GM19043 (cell line): ENCODE measurements around the gene CNFN.

Experiments used
- ATAC-seq: cut with Tn5 transposase; IDR thresholded peaks from one replicate; pipeline ENCODE4 v1.9.1; 2021; ENCODE audit warnings: low read depth; ENCODE audit not compliant: unreplicated experiment

CNFN gene, protein sequence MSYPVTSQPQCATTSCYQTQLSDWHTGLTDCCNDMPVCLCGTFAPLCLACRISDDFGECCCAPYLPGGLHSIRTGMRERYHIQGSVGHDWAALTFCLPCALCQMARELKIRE

DNA sequence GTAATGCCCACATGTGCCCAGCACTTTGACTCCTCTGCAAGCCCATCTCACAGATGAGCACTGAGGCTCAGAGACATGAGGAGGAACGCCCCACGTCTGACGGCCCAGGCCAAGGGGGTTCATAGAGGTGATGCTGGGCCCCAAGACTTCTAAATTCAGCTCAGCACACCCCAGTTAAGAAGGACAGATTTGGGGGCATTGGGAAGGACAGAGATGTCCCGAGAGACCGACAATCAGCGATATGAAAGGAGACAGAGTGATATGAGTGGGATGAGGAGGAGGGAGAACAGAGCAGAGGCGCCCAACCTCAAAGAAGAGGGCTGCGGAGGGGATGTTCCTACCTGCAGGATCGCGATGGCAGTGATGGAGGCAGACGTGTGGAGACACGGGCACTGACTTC, at the start of gene CNFN:
TSS of gene CNFN (minus strand) at position 399 of the 400 bp plus-strand sequence. CDS start 1,260 bp downstream, outside the sequence.
- ATAC-seq = no peak

DNA sequence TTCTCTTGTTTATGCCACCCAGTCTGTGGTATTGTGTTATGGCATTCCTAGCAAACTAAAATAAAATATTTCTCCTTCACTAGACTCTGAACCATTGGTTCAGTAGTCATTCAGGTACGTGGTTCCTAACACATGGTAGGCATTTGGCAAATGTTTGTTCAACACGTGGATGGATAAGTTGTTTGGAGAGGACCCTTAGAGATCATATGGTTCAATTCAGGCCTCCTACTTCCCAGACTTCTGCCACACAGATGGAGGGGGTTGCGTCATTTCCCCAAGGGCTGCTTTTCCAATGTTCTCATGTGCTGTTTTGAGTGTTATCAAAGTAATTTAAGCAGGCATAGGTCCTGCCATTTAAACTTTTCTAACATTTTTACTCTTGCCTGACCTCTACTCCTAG, 45.9 kb upstream of the CNFN start:
- ATAC-seq = no peak

DNA sequence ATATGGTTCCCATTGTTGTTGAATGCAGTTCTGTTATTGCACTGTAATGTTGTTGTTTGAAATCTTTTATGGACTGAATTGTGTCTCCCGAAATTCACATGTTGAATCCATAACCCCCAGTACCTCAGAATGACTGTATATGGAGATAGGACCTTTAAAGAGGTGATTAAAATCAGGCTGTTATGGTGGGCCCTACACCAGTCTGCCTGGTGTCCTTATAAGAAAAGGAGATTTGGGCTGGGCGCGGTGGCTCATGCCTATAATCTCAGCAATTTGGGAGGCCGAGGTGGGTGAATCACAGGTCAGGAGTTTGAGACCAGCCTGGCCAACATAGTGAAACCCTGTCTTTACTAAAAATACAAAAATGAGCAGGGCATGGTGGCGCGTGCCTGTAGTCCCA, 45.2 kb upstream of the CNFN start:
- ATAC-seq = no peak

DNA sequence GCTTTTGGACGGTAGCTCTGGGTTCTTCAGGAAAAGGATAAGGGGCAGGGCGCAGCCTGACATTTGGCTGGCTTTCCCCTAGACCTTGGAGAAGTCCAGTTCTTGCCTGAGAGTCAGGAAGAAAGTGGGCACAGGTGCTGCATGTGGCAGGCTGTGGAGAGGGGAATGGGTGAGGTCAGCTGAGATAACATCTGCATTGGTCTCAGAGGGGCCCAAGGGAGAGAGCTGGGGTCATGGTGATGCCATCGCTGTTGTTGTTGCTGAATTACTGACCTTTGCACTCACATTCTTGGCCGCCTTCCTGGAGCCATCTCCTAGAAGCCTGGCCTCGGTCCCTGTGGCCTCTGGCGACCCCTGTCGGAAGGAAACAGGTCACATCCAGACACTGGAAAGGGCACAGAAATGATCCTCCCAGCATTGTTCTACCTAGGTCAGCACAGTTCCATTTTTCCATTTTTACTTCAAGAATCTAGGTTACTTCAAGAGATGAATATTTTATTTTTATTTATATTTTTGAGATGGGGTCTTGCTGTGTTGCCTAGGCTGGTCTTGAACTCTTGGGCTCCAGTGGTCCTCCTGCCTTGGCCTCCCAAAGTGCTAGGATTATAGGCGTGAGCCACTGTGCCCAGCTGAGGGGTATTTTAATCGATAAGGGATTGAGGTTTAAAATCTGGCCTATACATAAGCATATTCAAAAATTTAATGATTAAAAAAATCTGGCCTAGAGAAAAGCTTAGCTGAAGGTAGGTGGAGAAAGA, 43.6 kb upstream of the CNFN start:
- no peak for ATAC-seq

DNA sequence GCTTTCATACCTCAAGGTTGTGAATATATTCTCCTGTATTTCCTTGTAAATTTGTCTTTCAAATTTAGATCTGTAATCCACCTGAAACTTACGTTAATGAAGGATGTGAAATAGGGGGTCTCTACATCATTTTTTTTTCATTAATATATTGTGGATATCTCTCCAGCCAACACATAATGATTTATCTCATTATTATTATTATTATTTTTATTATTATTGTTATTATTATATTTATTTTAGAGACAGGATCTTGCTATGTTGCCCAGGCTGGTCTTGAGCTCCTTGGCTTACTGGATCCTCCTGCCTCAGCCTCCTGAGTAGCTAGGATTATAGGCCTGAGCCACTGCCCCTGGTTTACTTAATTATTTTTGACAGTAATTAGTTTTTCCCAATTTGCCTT, 41.4 kb upstream of the CNFN start:
- no peak for ATAC-seq

DNA sequence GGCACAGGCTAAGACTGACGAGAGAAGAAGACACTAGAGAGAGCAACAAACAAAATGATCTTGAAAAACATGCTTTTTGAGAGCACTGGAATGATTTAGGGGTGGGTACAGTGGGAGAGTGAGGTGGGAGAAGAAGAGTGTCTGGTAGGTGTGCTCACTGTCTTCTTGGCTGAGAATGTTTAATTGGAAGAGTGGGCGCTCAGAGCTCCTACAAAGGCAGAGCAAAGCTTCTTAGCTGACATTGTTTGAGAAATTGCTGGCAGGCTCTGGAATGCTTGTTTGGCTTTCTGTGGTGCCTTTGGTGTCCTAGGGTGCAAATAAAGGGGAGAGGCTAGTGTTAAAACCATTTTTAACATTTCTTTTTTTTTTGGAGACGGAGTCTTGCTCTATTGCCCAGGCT, 38.6 kb upstream of the CNFN start:
- no peak for ATAC-seq

DNA sequence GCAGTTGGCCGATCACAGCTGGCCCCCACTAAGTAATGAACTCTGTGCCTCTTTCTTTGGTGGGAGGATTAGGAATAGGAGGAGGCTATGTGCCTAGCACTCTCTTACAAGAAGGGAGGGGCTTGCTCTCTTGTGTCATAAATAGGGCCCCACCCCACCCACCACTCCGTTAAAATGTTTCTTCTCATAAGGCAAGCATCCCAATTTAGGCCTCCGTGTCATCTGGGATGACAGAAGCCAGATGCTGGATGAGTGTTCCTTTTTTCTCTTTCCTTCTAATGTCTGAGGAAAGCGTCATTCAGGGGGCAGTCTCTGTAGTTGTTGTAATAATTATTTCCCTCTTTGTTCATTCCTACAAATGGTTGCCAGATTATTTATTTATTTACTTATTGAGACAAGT, 37.2 kb upstream of the CNFN start, which contains the start of gene LIPE:
TSS of gene LIPE (minus strand) at position 76 of the 400 bp plus-strand sequence. CDS start 239 bp downstream, outside the sequence.
- no peak for ATAC-seq

DNA sequence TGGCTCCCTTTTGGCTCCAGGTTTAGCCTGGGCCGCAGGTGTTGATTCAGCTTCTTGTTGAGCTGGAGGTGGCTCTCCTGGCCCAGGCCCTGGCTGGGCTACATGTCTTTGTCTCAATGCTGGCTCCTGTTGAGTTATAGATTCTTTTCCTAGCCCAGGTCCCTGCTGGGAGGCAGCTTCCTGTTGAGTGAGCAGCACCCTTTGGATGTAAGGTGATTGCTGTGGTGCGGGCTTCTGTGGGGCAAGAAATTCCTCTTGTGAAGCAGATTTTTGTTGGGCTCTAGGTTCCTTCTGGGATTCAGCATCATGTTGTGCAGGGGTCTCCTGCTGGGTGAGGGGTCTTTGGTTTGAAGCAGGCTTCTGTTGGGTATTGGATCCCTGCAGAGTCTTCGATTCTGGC, 36.5 kb upstream of the CNFN start:
- no peak for ATAC-seq

DNA sequence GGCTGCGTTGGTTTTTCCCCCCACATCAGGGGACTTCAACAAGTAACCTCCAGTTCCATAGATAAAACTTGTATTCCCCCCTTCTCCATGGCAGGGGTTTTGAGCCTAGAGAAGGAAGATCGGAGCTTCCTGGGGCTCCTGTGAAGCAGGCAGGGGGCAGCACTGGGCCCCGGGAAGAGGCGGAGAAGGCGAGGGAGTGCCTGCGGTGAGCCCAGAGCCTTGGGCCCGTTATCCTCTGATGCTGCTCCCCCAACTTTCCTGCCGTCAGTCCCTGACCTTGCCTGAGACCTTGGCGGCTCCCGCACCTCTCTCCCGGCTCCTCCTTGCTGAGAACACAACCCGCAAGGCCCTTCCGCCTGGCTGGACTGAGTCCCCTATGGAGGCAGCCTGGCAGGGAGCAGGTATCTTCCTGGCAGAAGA, 34.6 kb upstream of the CNFN start:
- no peak for ATAC-seq

DNA sequence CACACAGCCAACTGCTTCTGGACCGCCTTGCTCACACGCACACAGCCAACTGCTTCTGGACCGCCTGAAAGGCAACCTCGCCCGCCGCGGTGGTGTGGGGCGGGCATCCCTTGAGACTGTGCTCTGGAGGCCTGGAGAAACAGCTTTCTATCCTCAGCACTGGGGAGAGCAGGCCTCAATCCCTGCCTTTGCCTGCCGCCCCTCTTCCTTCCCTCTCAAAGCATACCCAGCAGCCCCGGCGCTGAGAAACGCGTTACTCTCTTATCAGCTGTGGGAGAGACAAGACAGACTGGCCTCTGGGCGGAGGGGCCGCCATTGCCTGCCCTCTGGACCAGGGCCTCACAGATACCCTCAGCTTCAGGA, 34.2 kb upstream of the CNFN start:
- ATAC-seq = no peak

DNA sequence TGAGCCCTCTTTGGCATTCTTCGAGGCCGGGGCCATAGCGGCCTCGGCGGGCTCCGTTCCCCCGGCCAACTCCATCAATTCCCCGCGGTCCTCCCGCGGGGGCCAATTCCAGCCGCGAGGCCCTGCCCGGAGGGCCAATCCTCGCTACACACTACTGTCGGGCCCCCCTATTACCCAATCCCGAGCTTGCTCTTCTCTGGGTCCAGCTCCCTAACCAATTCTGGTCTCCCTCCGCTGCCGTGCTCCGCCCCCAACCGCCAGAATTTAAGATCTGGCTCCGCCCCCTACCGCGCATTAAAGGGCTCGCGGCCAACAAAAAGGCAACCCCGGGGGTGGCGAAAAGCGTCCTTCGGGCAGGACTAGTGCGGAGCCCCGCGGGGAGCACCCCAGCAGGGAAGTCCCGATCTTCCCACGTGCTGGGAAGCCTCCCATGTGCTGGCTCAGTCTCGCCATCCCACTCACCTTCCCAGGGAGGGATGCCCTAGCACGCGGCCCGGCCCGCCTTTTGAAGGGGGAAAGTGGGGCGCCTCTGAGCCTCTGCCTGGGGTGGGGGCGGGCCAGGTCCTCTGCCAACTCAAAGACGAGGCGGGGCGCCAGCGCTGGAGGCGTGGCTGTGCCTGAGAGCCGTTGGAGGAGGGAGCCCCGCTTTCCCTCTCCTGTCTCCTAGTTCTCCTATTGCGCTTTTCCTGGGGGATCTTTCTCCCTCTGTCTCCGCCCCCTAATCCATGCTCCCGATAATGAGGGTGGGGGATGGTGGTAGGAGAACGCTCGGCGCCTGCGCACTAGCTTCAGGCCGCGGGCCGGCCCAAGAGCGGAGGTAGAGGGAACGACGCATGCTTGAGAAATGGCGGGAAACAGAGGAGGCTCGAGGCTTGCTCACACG, 33.6 kb upstream of the CNFN start:
- ATAC-seq = peak; percentile 83

DNA sequence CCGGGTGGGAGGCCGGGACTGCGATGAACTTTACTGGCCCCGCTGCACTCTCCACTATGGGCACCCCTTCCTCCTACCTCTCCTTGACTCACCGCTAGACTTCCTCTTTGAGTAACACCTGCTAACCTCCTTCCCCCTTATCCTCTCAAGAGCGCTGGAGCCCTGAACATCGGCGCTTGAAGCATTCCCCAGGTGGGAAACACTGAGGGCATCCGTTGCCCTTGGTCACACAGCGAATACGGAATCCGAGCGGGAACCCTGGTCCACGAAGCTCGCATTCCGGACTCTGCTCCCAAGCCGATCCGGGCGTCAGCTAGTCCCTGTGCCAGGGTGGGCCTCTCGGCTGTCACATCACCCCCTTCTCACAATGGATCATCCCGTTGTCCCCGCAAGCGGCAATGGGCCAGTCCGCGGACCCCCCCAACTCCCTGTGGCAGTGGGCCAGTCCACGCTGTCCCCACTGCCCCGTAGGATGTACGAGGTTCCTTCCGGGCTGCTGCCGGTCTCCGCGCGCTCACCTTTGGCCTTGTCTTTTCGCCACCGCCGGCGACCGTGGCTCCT, 32.9 kb upstream of the CNFN start:
- ATAC-seq = peak; percentile 20

DNA sequence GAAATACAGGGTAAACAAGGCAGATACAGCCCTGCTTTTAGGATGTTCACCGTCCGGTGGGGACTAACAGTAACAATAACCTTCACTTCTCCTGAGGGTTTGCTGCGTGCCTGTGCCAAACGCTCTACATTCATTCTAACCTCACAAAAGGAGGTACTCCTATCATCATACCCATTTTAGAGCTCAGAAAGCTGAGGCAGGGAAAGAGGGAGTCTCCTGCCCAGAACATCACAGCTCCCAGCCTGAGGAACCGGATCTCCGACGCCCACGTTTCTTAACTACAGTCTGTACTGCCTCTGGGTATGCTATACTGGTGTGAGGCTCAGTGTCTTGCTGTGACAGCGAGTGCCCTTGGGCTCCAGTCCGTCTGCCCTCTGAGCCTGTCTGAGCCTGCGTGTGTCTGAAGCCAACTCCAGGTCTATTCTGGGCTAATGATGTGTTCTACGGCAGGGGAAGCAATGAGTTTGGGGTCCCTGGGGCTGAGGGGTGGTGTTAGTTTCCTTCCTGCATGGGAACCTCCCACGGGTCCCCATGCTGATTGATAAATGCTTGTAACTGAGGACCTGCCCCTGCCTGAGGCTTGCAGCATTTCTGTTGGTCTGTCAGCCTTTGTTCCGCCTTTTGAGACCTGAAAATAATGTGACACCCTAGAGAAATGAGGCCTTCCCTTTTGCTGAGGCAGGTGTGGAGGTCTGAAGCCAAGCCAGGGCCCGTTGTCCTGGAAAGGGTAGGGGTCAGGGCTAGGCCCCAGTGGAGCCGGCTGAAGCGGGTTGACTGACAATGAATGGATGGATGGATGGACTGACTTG, 32.2 kb upstream of the CNFN start:
- ATAC-seq = no peak

DNA sequence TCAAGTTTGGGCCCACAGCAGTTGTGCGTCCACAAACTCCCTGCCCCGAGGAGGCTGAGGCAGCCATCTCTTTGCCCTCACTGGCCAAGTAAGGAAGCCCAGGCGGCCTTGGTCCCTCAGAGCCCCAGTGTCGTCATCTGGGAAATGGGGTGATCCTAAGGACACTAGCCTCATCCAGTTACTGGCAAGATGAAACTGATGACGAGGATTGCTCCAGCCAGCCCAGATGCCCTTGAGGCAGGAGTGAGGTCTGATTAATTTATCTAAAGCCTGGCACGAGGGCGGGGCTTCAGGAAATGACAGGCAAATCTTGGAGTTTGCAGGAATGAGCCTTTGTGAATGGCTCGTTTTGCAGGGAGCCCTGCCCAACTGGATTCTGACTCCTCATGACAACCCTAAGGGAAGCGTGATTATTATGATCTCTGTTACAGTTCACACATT, 31.5 kb upstream of the CNFN start:
- no peak for ATAC-seq

DNA sequence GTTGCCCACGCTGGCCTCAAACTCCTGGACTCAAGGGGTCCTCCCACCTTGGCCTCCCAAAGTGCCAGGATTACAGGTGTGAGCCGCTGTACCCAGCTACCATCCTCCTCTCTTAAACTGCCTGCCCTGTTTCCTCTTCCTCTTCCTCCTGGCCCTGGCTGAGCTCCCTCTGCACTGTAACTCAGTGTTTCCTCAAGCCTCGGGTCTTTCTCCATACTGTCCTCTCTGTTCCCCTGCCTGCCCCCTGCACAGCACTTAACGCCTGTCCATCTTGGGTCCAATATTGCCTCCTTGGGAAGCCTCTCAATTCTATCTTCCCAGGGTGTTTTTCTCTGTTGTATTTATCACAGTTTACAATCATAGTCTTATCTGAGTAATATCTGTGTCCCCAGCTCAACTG, 31.0 kb upstream of the CNFN start:
- no peak for ATAC-seq

DNA sequence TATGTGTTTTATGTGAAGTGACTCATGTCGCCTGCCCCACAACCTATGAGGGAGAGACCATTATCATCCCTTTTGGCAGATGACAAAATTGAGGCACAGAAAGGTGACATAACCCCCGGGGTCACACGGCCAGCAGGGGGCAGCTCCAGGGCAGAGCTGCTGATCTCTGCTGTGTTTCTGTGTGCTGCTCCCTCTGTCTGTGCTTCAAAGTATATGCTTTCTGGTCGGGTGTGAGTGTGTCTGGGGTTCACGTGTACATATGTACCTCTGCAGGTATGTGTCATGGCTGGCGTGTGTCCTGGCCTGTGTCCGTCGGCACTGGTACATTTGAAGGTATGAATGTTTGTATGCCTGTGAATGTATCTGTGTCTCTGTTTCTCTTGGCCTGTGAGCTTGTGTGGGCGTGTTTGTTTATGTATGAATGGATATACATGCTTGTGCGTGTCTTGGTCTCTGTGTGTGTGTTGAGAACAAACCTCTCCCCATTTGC, 30.0 kb upstream of the CNFN start:
- peak; percentile 36 for ATAC-seq

DNA sequence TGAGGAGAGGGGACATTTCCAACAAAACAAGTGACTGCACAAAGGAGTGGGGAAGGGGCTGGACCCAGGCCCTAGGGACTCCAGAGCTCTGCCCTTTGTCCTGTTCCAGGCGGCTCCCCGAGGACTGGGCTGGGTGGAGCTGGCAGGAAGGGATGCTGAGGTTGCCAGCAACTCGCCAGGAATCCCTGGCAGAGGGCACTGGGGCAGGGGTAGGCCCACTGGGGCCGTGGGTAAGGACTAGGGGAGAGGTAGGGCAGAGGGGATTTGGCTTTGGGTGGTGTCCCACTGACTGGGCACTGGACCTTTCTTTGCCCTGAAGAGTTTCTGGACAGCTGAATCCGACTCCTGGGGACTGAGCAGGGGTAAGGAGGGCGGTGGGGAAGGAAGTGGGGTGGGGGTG, 29.2 kb upstream of the CNFN start:
- ATAC-seq = no peak

DNA sequence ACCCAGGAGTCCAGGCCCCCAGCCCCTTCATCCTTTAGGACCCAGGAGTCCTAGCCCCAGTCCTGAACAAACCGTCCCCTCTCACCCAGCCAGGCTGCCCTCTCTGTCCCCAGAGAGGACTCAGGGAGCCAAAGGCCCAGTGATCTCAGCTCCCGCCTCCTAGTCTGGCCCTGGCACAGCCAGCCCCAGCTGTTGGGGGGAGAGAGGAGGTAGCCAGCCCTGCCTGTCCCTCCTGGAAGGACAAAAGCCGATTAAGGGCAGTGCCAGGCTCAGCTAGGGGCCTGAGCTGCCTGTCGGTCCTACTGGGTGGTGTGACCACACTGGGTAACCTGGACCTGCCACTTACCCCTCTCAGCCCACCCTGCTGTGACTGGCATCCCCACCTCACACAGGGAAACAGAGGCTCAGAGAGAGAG, 22.6 kb upstream of the CNFN start:
- no peak for ATAC-seq

DNA sequence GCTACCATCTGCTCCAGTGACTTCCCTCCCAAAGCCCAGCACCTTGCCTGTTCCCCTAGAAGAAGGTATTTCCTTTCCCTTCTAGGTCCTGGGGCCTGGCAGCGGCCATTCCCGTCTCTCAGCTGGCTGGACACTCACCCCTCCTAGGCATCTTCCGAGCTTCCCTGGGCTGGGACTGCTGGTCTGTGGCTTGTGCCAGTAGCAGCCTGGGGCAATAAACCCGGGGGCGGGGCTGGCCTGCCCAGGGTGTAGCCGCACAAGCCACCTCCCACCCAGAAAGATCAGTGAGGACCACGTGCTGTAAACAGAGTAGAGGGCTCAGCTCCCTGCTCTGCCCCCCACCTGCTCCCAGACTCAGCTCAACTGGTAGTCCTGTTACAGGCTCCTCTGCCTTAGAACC, 22.1 kb upstream of the CNFN start:
- ATAC-seq = no peak

DNA sequence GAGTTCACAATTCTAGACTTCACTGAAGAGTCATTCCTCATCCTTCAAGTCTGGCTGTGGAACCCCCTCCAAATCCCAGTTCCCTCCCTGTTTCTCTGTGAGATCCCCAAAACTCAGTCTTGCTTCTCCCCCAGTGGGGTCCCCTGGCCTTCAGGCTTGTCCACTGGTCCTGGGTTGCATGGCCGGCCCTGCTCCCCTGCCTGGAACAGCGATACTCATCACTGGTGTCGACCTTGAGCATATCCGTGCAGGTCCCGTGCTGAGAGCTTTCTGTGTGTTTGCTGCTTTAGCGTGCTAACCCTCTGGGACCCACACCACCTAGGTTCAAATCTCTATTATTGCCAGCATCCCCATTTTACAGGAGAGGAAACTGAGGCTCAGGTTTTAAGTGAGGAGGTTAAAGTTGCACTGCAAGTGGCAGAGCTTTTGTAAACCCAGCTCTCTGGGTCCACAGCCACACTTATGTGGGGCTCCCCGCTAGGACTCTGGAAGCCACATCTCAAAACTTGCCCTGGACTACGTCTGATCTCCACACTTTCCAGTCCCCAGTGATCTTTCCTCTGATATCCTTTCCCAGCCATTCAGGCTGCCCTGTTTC, 21.6 kb upstream of the CNFN start:
- no peak for ATAC-seq
